Suprapubic skin (tissue), 4 donors: ENCODE data around the gene MYBL2. TPM values are rescaled to one million over a fixed set of nuclear protein-coding genes. Genes with fewer than 3 reads are reported as not detected.
"Not testable (repeated sequence)": the region's sequence is repeated elsewhere in the genome, so short reads cannot be mapped to it uniquely, and the experiment has no call there.

Experiments
- DNase-seq, 2 donors: peaks; one replicate each; pipeline ENCODE4 v3.0.0-alpha.2; 2019; ENCODE audit warnings: low spot score in 2 of 2
- H3K27ac ChIP-seq: fragments of 200-600 bp; sonication (generic); one replicate; pipeline ENCODE4 v1.5.1; 2019
- H3K27me3 ChIP-seq: fragments of 200-600 bp; sonication (generic); one replicate; pipeline ENCODE4 v1.5.1; 2019
- H3K36me3 ChIP-seq: fragments of 200-600 bp; sonication (generic); one replicate; pipeline ENCODE4 v1.5.1; 2019
- H3K4me1 ChIP-seq: fragments of 200-600 bp; sonication (generic); one replicate; pipeline ENCODE4 v1.5.1; 2019
- H3K4me3 ChIP-seq: fragments of 200-600 bp; sonication (generic); one replicate; pipeline ENCODE4 v1.5.1; 2019; ENCODE audit warnings: mild to moderate bottlenecking
- H3K9me3 ChIP-seq: fragments of 200-600 bp; sonication (generic); one replicate; pipeline ENCODE4 v1.5.1; 2019
- CTCF ChIP-seq, 2 donors: fragments of 200-600 bp in 1 of 2; fragments of 450-650 bp in 1 of 2; sonication (generic) in 1 of 2; IDR thresholded peaks; one replicate each; pipeline ENCODE4 v1.5.1; 2016 to 2019; ENCODE audit warnings: antibody characterized with exemption in 2 of 2, mild to moderate bottlenecking in 1 of 2, moderate library complexity in 1 of 2
- EP300 ChIP-seq: sonication (generic); formaldehyde crosslinking; IDR thresholded peaks from one replicate; pipeline ENCODE4 v1.6.1; 2017; ENCODE audit warnings: antibody characterized with exemption
- POLR2A ChIP-seq, 2 donors: fragments of 450-650 bp; IDR thresholded peaks; one replicate each; pipeline ENCODE4 v1.6.1; 2017; ENCODE audit warnings: antibody characterized with exemption in 2 of 2, mild to moderate bottlenecking in 2 of 2, moderate library complexity in 2 of 2
- POLR2AphosphoS5 ChIP-seq, 3 donors: sonication (generic); formaldehyde crosslinking; IDR thresholded peaks; one replicate each; pipeline ENCODE4 v1.6.1; 2017; ENCODE audit warnings: antibody characterized with exemption in 3 of 3
- WGBS: methylation state at CpG from one replicate; pipeline ENCODE4 v1.1.5; 2018; 5-methylcytosine and 5-hydroxymethylcytosine counted together
- total RNA-seq, 4 donors: library from RNA; depleted of rRNA; stranded (reverse); fragments of >200 nt; gene quantifications; one replicate each; pipeline ENCODE4 v1.1.0, GENCODE V29; 2016

The MYBL2 gene
- total RNA-seq, 4 donors from 2014 or later, result 0.97 to 1.7 (median 1.2) TPM

GRCh38 chr20:43752561-43753301 lies 85.8 kb downstream of the MYBL2 start:
- Histone ChIP-seq H3K4me1 (peaks cover 4% of the 10 kb centered on the region), H3K36me3 (no peaks in the 10 kb centered on the region), H3K27ac (no peak overlapping the region), H3K27me3 (peaks cover 15% of the 10 kb centered on the region), H3K4me3 (no peak overlapping the region), H3K9me3 (no peaks in the 10 kb centered on the region)
- no peak for DNase-seq
- TF ChIP-seq POLR2A (IDR thresholded peaks at IDR 0.05), result no peak
- TF ChIP-seq EP300, result no peak
- no peak for TF ChIP-seq POLR2AphosphoS5 (IDR thresholded peaks at IDR 0.05)
- no peak for TF ChIP-seq CTCF (IDR thresholded peaks at IDR 0.05)
- 62% methylated on average over 13 of the region's 13 CpGs for WGBS

- Histone ChIP-seq H3K4me1 (no peaks in the 10 kb centered on the region), H3K27me3 (peaks cover 3% of the 10 kb centered on the region), H3K36me3 (no peaks in the 10 kb centered on the region), H3K9me3 (no peaks in the 10 kb centered on the region), H3K4me3 (no peak overlapping the region), H3K27ac (no peak overlapping the region)
- WGBS, result 77% methylated on average over 7 of the region's 7 CpGs
- no peak for DNase-seq
- TF ChIP-seq POLR2A (IDR thresholded peaks at IDR 0.05), result no peak
- TF ChIP-seq POLR2AphosphoS5 (IDR thresholded peaks at IDR 0.05), result no peak
- no peak for TF ChIP-seq EP300
- no peak for TF ChIP-seq CTCF (IDR thresholded peaks at IDR 0.05)
These were observed 88.5 kb downstream of the MYBL2 start for GRCh38 chr20:43755390-43755789.

- DNase-seq, result no peak
- 86% methylated on average over 8 of the region's 8 CpGs for whole genome bisulfite sequencing
- TF ChIP-seq POLR2AphosphoS5 (IDR thresholded peaks at IDR 0.05) (no peak), EP300 (no peak), CTCF (IDR thresholded peaks at IDR 0.05) (no peak), POLR2A (IDR thresholded peaks at IDR 0.05) (no peak)
- Histone ChIP-seq H3K27ac (no peak overlapping the region), H3K4me1 (no peaks in the 10 kb centered on the region), H3K27me3 (peaks cover 3% of the 10 kb centered on the region), H3K36me3 (no peaks in the 10 kb centered on the region), H3K9me3 (no peaks in the 10 kb centered on the region), H3K4me3 (no peak overlapping the region)
These were observed 88.9 kb downstream of the MYBL2 start for GRCh38 chr20:43755851-43756250.

- not testable (repeated sequence) for DNase-seq, H3K4me3 ChIP-seq, H3K27ac ChIP-seq, H3K27me3 ChIP-seq, H3K36me3 ChIP-seq, H3K4me1 ChIP-seq, H3K9me3 ChIP-seq
- 82% methylated on average over 6 of the region's 6 CpGs for WGBS
These were observed 91.0 kb downstream of the MYBL2 start for GRCh38 chr20:43757888-43758287.

- no peaks in the 10 kb centered on the region for H3K36me3 ChIP-seq
- WGBS, result 62% methylated on average over 15 of the region's 15 CpGs
- peaks cover 2% of the 10 kb centered on the region for H3K4me1 ChIP-seq
- TF ChIP-seq CTCF (IDR thresholded peaks at IDR 0.05), result no peak
- no peaks in the 10 kb centered on the region for H3K9me3 ChIP-seq
- H3K4me3 ChIP-seq, result no peak overlapping the region
- no peak for DNase-seq
- H3K27me3 ChIP-seq, result peaks cover 26% of the 10 kb centered on the region
- no peak overlapping the region for H3K27ac ChIP-seq
These were observed 94.7 kb downstream of the MYBL2 start for GRCh38 chr20:43761386-43762340.
